Measurements from ENCODE around the gene TTI1. TPM values are rescaled to one million over a fixed set of nuclear protein-coding genes. Genes with fewer than 3 reads are reported as not detected.

Gene TTI1
- total and polyA plus RNA-seq, 2 of the 13 experiments (the other 11 are each of a cell fraction or from before 2014, with no cell fraction given), result 22.9 to 39.8 TPM

GRCh38 chr20:38023181-38024001 is 9.9 kb downstream of the TTI1 start (continued):
- TF ChIP-seq HNF1B (CRISPR knock-in tag; IDR thresholded peaks at IDR 0.05), result no peak
- TF ChIP-seq NR2C2 (CRISPR knock-in tag; IDR thresholded peaks at IDR 0.05; ENCODE audit: borderline replicate concordance), result no peak
- TF ChIP-seq RFX5 (IDR thresholded peaks at IDR 0.05; ENCODE audit: low read depth, low read length), result no peak
- no peak for TF ChIP-seq ASH2L (IDR thresholded peaks at IDR 0.05; ENCODE audit: insufficient read length, low read depth, low read length)
- no peak for TF ChIP-seq ZNF563 (CRISPR knock-in tag; IDR thresholded peaks at IDR 0.05)
- TF ChIP-seq MAZ (IDR thresholded peaks at IDR 0.05; ENCODE audit: borderline replicate concordance, low read depth, low read length), result no peak
- TF ChIP-seq MAZ (CRISPR knock-in tag; IDR thresholded peaks at IDR 0.05; ENCODE audit: low read depth), result no peak
- no peak for TF ChIP-seq ZSCAN31 (CRISPR knock-in tag; IDR thresholded peaks at IDR 0.05; ENCODE audit: low read depth)
- no peak for TF ChIP-seq CREB3 (CRISPR knock-in tag; IDR thresholded peaks at IDR 0.05)
- no peak for TF ChIP-seq GPN1 (CRISPR knock-in tag; IDR thresholded peaks at IDR 0.05; ENCODE audit: borderline replicate concordance)
- no peak for TF ChIP-seq PHB2 (IDR thresholded peaks at IDR 0.05; ENCODE audit: partially characterized antibody)
- no peak for TF ChIP-seq MXD3 (CRISPR knock-in tag; IDR thresholded peaks at IDR 0.05)
- no peak for TF ChIP-seq ZNF382 (CRISPR knock-in tag; IDR thresholded peaks at IDR 0.05; ENCODE audit: borderline replicate concordance)
- no peak for TF ChIP-seq HNRNPLL (IDR thresholded peaks at IDR 0.05; ENCODE audit: low read depth, low read length, poor library complexity, severe bottlenecking)
- no peak for TF ChIP-seq ZBTB21 (CRISPR knock-in tag; IDR thresholded peaks at IDR 0.05)
- TF ChIP-seq MED8 (CRISPR knock-in tag; IDR thresholded peaks at IDR 0.05; ENCODE audit: insufficient replicate concordance), result no peak
- no peak for TF ChIP-seq ZNF792 (CRISPR knock-in tag; IDR thresholded peaks at IDR 0.05)
- TF ChIP-seq NCOA2 (CRISPR knock-in tag; IDR thresholded peaks at IDR 0.05), result peak; percentile 39; the same call in 1 of the 2 replicates
- TF ChIP-seq RFXANK (CRISPR knock-in tag; IDR thresholded peaks at IDR 0.05), result 0 out of 2 replicates have a peak, but pooled peaks have one; percentile 62
- no peak for TF ChIP-seq PHF5A (CRISPR knock-in tag; IDR thresholded peaks at IDR 0.05; ENCODE audit: low read depth, unreplicated experiment)
- TF ChIP-seq BCL6 (CRISPR knock-in tag; IDR thresholded peaks at IDR 0.05), result no peak; the same call in 1 of the 2 replicates
- no peak for TF ChIP-seq MAFK (conservative IDR thresholded peaks at IDR 0.05 in 1 of 2, IDR thresholded peaks at IDR 0.05 in 1 of 2; ENCODE audit: low read length in 2 of 2)
- TF ChIP-seq ATRX (CRISPR knock-in tag; IDR thresholded peaks at IDR 0.05; ENCODE audit: borderline replicate concordance), result no peak
- no peak for TF ChIP-seq HMGA1 (CRISPR knock-in tag; conservative IDR thresholded peaks at IDR 0.05)
- TF ChIP-seq CENPX (CRISPR knock-in tag; IDR thresholded peaks at IDR 0.05), result no peak
- TF ChIP-seq NFKB2 (CRISPR knock-in tag; IDR thresholded peaks at IDR 0.05; ENCODE audit: borderline replicate concordance), result no peak
- no peak for TF ChIP-seq FOXC1 (CRISPR knock-in tag; IDR thresholded peaks at IDR 0.05; ENCODE audit: borderline replicate concordance)

All from HepG2 (cell line).